ENCODE measurements around the gene PRSS38.

Gene PRSS38

DNA sequence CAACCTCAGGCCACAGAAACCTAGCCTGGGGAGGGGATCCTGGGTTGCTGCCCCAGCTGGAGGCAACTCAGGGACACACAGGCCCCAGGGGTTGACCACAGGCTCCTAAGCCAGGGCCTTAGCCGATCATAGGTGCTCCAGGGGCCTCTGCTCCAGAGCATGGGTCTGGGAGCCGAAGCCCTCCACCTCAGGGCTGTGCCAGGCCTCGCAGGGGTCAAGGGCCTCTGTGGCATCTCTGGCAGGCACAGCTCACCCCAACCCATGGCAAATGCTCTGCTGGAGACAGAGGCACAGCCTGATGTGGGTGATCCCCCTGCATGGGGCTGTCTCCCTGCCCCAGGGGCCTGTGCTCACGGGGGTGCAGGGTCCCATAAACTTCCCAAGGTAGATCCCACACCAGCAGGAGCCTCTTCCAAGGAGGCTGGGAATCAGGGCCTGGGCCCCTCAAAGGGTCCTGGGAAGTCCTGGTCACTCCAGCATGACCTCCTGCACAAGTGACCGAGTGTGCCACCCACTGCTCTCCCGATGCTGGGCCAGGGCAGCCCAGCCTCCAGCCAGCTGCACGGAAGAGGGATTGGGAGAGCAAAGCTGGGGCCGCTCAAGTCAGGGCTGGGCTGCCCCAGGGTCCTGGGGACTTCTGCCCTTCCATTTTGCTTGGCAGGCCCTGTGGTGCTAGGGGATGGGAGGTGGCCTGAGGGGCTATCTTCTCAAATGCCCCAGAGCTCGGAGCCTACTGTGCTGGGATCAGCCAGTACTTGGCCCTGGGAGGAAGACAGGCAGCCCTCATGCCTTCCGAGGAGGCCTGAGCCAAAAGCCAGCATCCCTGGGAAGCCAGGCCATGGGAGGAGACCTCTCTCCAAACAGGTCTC lies 22.2 kb upstream of the PRSS38 start:
- Histone ChIP-seq H3K36me3 (ENCODE audit: insufficient read depth, low read length) (no peaks in the 10 kb centered on the region), H2AFZ (ENCODE audit: low read depth, low read length) (no peak overlapping the region), H3K9me3 (ENCODE audit: low read length) (no peaks in the 10 kb centered on the region), H3K27me3 (ENCODE audit: insufficient read depth, low read length) (peaks cover 22% of the 10 kb centered on the region), H3K4me3 (ENCODE audit: low read length) (no peak overlapping the region), H3K4me1 (ENCODE audit: insufficient read depth, low read length) (peaks cover 9% of the 10 kb centered on the region)

GRCh38 chr1:227793948-227794816 lies 21.3 kb upstream of the PRSS38 start:
- Histone ChIP-seq H3K4me1 (ENCODE audit: insufficient read depth, low read length) (no peaks in the 10 kb centered on the region), H3K9me3 (ENCODE audit: low read length) (no peaks in the 10 kb centered on the region), H3K36me3 (ENCODE audit: insufficient read depth, low read length) (no peaks in the 10 kb centered on the region), H3K4me3 (ENCODE audit: low read length) (no peak overlapping the region), H2AFZ (ENCODE audit: low read depth, low read length) (no peak overlapping the region), H3K27me3 (ENCODE audit: insufficient read depth, low read length) (peaks cover 14% of the 10 kb centered on the region)

GRCh38 chr1:227794817-227795192 lies 20.7 kb upstream of the PRSS38 start:
- Histone ChIP-seq H3K4me3 (ENCODE audit: low read length) (no peak overlapping the region), H3K36me3 (ENCODE audit: insufficient read depth, low read length) (no peaks in the 10 kb centered on the region), H3K4me1 (ENCODE audit: insufficient read depth, low read length) (no peaks in the 10 kb centered on the region), H2AFZ (ENCODE audit: low read depth, low read length) (no peak overlapping the region), H3K27me3 (ENCODE audit: insufficient read depth, low read length) (peaks cover 8% of the 10 kb centered on the region), H3K9me3 (ENCODE audit: low read length) (no peaks in the 10 kb centered on the region)

- Histone ChIP-seq H3K27me3 (ENCODE audit: insufficient read depth, low read length) (peaks cover 5% of the 10 kb centered on the region), H3K4me1 (ENCODE audit: insufficient read depth, low read length) (no peaks in the 10 kb centered on the region), H2AFZ (ENCODE audit: low read depth, low read length) (no peak overlapping the region)
Observed at GRCh38 chr1:227795732-227796131, 19.7 kb upstream of the PRSS38 start.

GRCh38 chr1:227796359-227796915 lies 19.0 kb upstream of the PRSS38 start:
- Histone ChIP-seq H3K9me3 (ENCODE audit: low read length) (no peaks in the 10 kb centered on the region), H3K4me3 (ENCODE audit: low read length) (no peak overlapping the region), H2AFZ (ENCODE audit: low read depth, low read length) (no peak overlapping the region)

More at GRCh38 chr1:227795732-227796131, 19.7 kb upstream of the PRSS38 start:
- no peak overlapping the region for H3K4me3 ChIP-seq (ENCODE audit: low read length)
- no peaks in the 10 kb centered on the region for H3K36me3 ChIP-seq (ENCODE audit: insufficient read depth, low read length)
- no peaks in the 10 kb centered on the region for H3K9me3 ChIP-seq (ENCODE audit: low read length)

DNA sequence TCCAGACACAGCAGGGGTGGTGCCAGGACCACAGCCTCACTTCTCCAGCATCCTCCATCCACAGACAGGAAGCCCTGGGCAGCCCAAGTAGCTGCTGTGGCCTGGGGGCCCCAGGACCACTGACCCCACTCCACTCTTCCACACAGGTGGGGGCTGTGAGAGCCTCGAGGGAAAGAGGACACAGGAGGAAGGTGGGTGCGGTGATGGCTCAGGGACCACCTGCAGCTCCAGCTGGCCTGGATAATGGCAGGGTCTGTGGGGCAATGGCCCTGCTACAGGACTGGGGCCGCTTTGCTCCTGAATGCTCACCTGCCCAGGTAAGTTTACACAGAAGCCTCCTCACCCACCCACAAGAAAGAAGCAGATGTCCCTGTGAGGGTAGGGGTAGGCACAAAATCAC lies 18.3 kb upstream of the PRSS38 start:
- H3K36me3 ChIP-seq (ENCODE audit: insufficient read depth, low read length), result no peaks in the 10 kb centered on the region
- H3K27me3 ChIP-seq (ENCODE audit: insufficient read depth, low read length), result peaks cover 4% of the 10 kb centered on the region
- H3K4me3 ChIP-seq (ENCODE audit: low read length), result no peak overlapping the region
- no peaks in the 10 kb centered on the region for H3K4me1 ChIP-seq (ENCODE audit: insufficient read depth, low read length)
- no peaks in the 10 kb centered on the region for H3K9me3 ChIP-seq (ENCODE audit: low read length)
- no peak overlapping the region for H2AFZ ChIP-seq (ENCODE audit: low read depth, low read length)

More at GRCh38 chr1:227796359-227796915, 19.0 kb upstream of the PRSS38 start:
- peaks cover 5% of the 10 kb centered on the region for H3K27me3 ChIP-seq (ENCODE audit: insufficient read depth, low read length)
- no peaks in the 10 kb centered on the region for H3K4me1 ChIP-seq (ENCODE audit: insufficient read depth, low read length)
- H3K36me3 ChIP-seq (ENCODE audit: insufficient read depth, low read length), result no peaks in the 10 kb centered on the region

DNA sequence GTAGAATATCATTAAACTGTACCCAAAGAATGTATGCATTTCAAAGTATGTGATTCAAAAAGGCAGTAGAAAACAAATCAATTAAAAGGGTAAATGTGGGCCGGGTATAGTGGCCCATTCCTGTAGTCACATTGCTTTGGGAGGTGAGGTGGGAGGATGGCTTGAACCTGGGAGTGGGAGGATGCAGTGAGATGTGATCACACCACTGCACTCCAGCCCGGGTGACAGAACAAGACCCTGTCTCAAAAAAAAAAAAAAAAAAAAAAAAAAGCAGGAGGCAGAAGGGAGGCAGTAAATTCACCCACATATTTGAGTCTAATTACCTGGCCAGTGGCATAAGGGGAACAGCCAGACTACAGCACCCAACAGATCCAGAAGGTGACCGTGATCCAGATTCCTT lies 17.9 kb upstream of the PRSS38 start:
- H3K36me3 ChIP-seq (ENCODE audit: insufficient read depth, low read length), result no peaks in the 10 kb centered on the region
- H3K9me3 ChIP-seq (ENCODE audit: low read length), result no peaks in the 10 kb centered on the region
- no peak overlapping the region for H3K4me3 ChIP-seq (ENCODE audit: low read length)
- H2AFZ ChIP-seq (ENCODE audit: low read depth, low read length), result no peak overlapping the region
- no peaks in the 10 kb centered on the region for H3K4me1 ChIP-seq (ENCODE audit: insufficient read depth, low read length)
- H3K27me3 ChIP-seq (ENCODE audit: insufficient read depth, low read length), result peaks cover 2% of the 10 kb centered on the region

- Histone ChIP-seq H3K27me3 (ENCODE audit: insufficient read depth, low read length) (peaks cover 2% of the 10 kb centered on the region), H3K36me3 (ENCODE audit: insufficient read depth, low read length) (no peaks in the 10 kb centered on the region), H3K4me3 (ENCODE audit: low read length) (no peak overlapping the region), H3K4me1 (ENCODE audit: insufficient read depth, low read length) (no peaks in the 10 kb centered on the region), H3K9me3 (ENCODE audit: low read length) (no peaks in the 10 kb centered on the region), H2AFZ (ENCODE audit: low read depth, low read length) (no peak overlapping the region)
Observed at GRCh38 chr1:227798078-227798802, 17.2 kb upstream of the PRSS38 start.

- Histone ChIP-seq H2AFZ (ENCODE audit: low read depth, low read length) (no peak overlapping the region), H3K9me3 (ENCODE audit: low read length) (no peaks in the 10 kb centered on the region), H3K4me3 (ENCODE audit: low read length) (no peak overlapping the region), H3K4me1 (ENCODE audit: insufficient read depth, low read length) (no peaks in the 10 kb centered on the region), H3K27me3 (ENCODE audit: insufficient read depth, low read length) (no peaks in the 10 kb centered on the region), H3K36me3 (ENCODE audit: insufficient read depth, low read length) (no peaks in the 10 kb centered on the region)
Observed at GRCh38 chr1:227799756-227800155, 15.7 kb upstream of the PRSS38 start.

- Histone ChIP-seq H3K4me3 (ENCODE audit: low read length) (no peak overlapping the region), H2AFZ (ENCODE audit: low read depth, low read length) (no peak overlapping the region), H3K9me3 (ENCODE audit: low read length) (no peaks in the 10 kb centered on the region), H3K4me1 (ENCODE audit: insufficient read depth, low read length) (no peaks in the 10 kb centered on the region), H3K36me3 (ENCODE audit: insufficient read depth, low read length) (no peaks in the 10 kb centered on the region), H3K27me3 (ENCODE audit: insufficient read depth, low read length) (no peaks in the 10 kb centered on the region)
Observed at GRCh38 chr1:227803933-227804332, 11.5 kb upstream of the PRSS38 start.

DNA sequence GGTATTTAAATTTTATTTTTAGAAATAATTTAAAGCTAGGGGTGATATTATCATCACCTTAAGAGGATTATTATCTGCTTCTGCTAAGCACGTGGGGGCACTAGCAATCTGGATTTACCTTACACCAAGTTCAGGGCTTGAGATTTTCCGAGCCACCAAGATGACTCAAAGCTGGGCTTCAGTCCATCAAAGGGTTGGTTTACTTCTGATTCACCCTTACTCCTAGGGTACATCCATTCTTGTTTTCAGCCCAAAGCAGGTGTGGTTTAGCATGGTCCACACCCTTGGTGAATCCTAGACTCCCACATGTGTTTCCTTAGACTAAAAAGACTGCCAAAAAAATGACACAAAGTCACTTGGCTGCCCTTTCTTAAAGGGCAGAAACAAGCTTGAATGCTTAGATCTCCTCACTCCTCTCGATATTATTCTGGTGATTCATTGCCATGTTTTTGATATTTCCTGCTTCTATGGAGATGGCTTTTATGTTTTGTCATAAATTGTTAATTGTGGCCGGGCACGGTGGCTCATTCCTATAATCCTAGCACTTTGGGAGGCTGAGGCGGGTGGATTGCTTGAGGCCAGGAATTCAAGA lies 9.8 kb upstream of the PRSS38 start:
- no peak overlapping the region for H2AFZ ChIP-seq (ENCODE audit: low read depth, low read length)
- H3K36me3 ChIP-seq (ENCODE audit: insufficient read depth, low read length), result no peaks in the 10 kb centered on the region
- no peaks in the 10 kb centered on the region for H3K4me1 ChIP-seq (ENCODE audit: insufficient read depth, low read length)
- H3K4me3 ChIP-seq (ENCODE audit: low read length), result no peak overlapping the region
- no peaks in the 10 kb centered on the region for H3K9me3 ChIP-seq (ENCODE audit: low read length)
- H3K27me3 ChIP-seq (ENCODE audit: insufficient read depth, low read length), result no peaks in the 10 kb centered on the region

DNA sequence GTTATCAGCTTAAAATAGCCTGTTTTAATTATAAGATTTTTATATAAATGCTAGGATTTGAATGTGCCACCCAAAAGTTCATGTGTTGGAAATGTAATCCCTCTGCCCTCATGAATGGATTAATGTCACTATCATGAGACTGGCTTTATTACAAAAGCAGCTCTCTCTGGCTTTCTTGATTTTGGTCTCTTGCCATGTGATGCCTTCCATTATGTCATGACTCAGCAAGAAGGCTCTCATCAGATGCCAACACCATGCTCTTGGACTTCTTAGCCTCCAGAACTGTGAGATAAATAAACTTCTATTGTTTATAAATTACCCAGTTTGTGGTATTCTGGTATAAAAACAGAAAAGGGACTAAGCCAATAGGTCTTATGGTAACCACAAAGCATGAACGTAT lies 6.9 kb upstream of the PRSS38 start:
- Histone ChIP-seq H3K27me3 (ENCODE audit: insufficient read depth, low read length) (no peaks in the 10 kb centered on the region), H2AFZ (ENCODE audit: low read depth, low read length) (no peak overlapping the region), H3K36me3 (ENCODE audit: insufficient read depth, low read length) (no peaks in the 10 kb centered on the region), H3K9me3 (ENCODE audit: low read length) (no peaks in the 10 kb centered on the region), H3K4me3 (ENCODE audit: low read length) (no peak overlapping the region), H3K4me1 (ENCODE audit: insufficient read depth, low read length) (no peaks in the 10 kb centered on the region)

Measured in neuron (in vitro differentiated cells).